Activated T-cell treated with anti-CD3 and anti-CD28 coated beads for 1 hour (primary cell): ENCODE measurements around the gene SYPL2.
"Not testable (repeated sequence)": the region's sequence is repeated elsewhere in the genome, so short reads cannot be mapped to it uniquely, and the experiment has no call there.

ENCODE experiments used
- DNase-seq: peaks from one replicate; pipeline ENCODE4 v3.0.0-alpha.2; 2020; ENCODE audit warnings: low read depth

The SYPL2 gene

GRCh38 chr1:109466452-109467300, at the start of gene SYPL2:
SYPL2 (plus strand) TSS chr1:109466546; CDS start chr1:109466844, 298 bp downstream.
- DNase-seq = no peak

GRCh38 chr1:109423498-109423897, 42.8 kb upstream of the SYPL2 start:
- DNase-seq = no peak

- peak; percentile 42 for DNase-seq
These were observed 40.7 kb upstream of the SYPL2 start for GRCh38 chr1:109425391-109426280.

GRCh38 chr1:109426281-109427170, 39.8 kb upstream of the SYPL2 start, which contains the start of gene PSMA5:
PSMA5 (minus strand) TSS chr1:109426448; CDS start chr1:109426330, 118 bp downstream.
- peak; percentile 86 for DNase-seq

GRCh38 chr1:109427171-109427467, 39.2 kb upstream of the SYPL2 start:
- no peak for DNase-seq

- DNase-seq = no peak
These were observed 34.0 kb upstream of the SYPL2 start for GRCh38 chr1:109432336-109432735.

- no peak for DNase-seq
These were observed 33.0 kb upstream of the SYPL2 start for GRCh38 chr1:109433322-109433721.

GRCh38 chr1:109434484-109434883, 31.9 kb upstream of the SYPL2 start:
- no peak for DNase-seq

GRCh38 chr1:109438798-109439297, 27.5 kb upstream of the SYPL2 start:
- no peak for DNase-seq

- DNase-seq = no peak
These were observed 25.3 kb upstream of the SYPL2 start for GRCh38 chr1:109441069-109441468.

- DNase-seq = no peak
These were observed 22.9 kb upstream of the SYPL2 start for GRCh38 chr1:109443476-109443875.

- DNase-seq = no peak
These were observed 22.0 kb upstream of the SYPL2 start for GRCh38 chr1:109444346-109444745.

GRCh38 chr1:109445949-109446695, 20.2 kb upstream of the SYPL2 start:
- DNase-seq = not testable (repeated sequence)

- no peak for DNase-seq
These were observed 18.8 kb upstream of the SYPL2 start for GRCh38 chr1:109447524-109447923.

GRCh38 chr1:109454497-109455133, 11.7 kb upstream of the SYPL2 start:
- no peak for DNase-seq

GRCh38 chr1:109457819-109458218, 8.5 kb upstream of the SYPL2 start:
- no peak for DNase-seq

GRCh38 chr1:109466125-109466451, 258 bp upstream of the SYPL2 start:
- DNase-seq = no peak

- no peak for DNase-seq
These were observed 993 bp downstream of the SYPL2 start for GRCh38 chr1:109467301-109467777.

GRCh38 chr1:109468061-109468460, 1.7 kb downstream of the SYPL2 start:
- no peak for DNase-seq

- DNase-seq = no peak
These were observed 2.6 kb downstream of the SYPL2 start for GRCh38 chr1:109468903-109469302.

- DNase-seq = no peak
These were observed 3.9 kb downstream of the SYPL2 start for GRCh38 chr1:109470245-109470644.
